ENCODE data around the gene DNAI7.

DNAI7 gene

GRCh38 chr12:25124493-25124892 lies 70.5 kb downstream of the DNAI7 start:
- H3K9ac ChIP-seq (ENCODE audit: low read depth, low read length) = no peak overlapping the region

GRCh38 chr12:25123126-25123525 lies 71.8 kb downstream of the DNAI7 start:
- 100% methylated on average over 1 of the region's 1 CpG for WGBS
- no peak overlapping the region for H3K27ac ChIP-seq (ENCODE audit: low read depth, low read length)
- H3K27me3 ChIP-seq (ENCODE audit: insufficient read depth, low read length) = no peaks in the 10 kb centered on the region
- H3K9me3 ChIP-seq (ENCODE audit: insufficient read depth, low read depth, low read length) = no peaks in the 10 kb centered on the region
- H3K36me3 ChIP-seq (ENCODE audit: insufficient read depth, low read length) = no peaks in the 10 kb centered on the region
- H3K4me1 ChIP-seq (ENCODE audit: insufficient read depth, low read length) = no peaks in the 10 kb centered on the region
- H3K9ac ChIP-seq (ENCODE audit: low read depth, low read length) = no peak overlapping the region
- H3K4me3 ChIP-seq (ENCODE audit: low read length) = no peak overlapping the region

More at GRCh38 chr12:25124493-25124892, 70.5 kb downstream of the DNAI7 start:
- H3K36me3 ChIP-seq (ENCODE audit: insufficient read depth, low read length) = no peaks in the 10 kb centered on the region
- no peaks in the 10 kb centered on the region for H3K4me1 ChIP-seq (ENCODE audit: insufficient read depth, low read length)
- H3K27ac ChIP-seq (ENCODE audit: low read depth, low read length) = no peak overlapping the region
- H3K9me3 ChIP-seq (ENCODE audit: insufficient read depth, low read depth, low read length) = no peaks in the 10 kb centered on the region
- H3K27me3 ChIP-seq (ENCODE audit: insufficient read depth, low read length) = no peaks in the 10 kb centered on the region
- H3K4me3 ChIP-seq (ENCODE audit: low read length) = no peak overlapping the region

DNA sequence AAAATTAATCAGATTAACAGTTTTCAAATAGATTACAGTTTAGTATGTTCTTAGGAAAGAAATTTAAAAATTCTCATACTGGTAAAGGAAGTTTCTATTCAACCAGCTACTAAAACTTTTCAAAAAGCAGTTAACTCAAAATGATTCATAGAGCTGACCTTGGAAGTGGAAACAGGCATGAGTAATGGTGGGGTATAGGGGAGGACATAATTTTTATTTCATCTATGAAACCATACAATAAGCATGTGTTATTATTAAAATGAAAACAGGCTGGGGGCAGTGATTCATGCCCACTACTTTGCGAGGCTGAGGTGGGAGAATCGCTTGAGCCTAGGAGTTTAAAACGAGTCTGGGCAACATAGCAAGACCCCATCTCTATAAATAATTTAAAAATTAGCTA lies 73.0 kb downstream of the DNAI7 start:
- H3K9me3 ChIP-seq (ENCODE audit: insufficient read depth, low read depth, low read length) = no peaks in the 10 kb centered on the region
- no peaks in the 10 kb centered on the region for H3K4me1 ChIP-seq (ENCODE audit: insufficient read depth, low read length)
- no peak overlapping the region for H3K27ac ChIP-seq (ENCODE audit: low read depth, low read length)
- H3K36me3 ChIP-seq (ENCODE audit: insufficient read depth, low read length) = no peaks in the 10 kb centered on the region
- WGBS = no CpG with 5 or more reads among the region's 3 CpGs
- H3K27me3 ChIP-seq (ENCODE audit: insufficient read depth, low read length) = no peaks in the 10 kb centered on the region
- H3K9ac ChIP-seq (ENCODE audit: low read depth, low read length) = no peak overlapping the region
- no peak overlapping the region for H3K4me3 ChIP-seq (ENCODE audit: low read length)

DNA sequence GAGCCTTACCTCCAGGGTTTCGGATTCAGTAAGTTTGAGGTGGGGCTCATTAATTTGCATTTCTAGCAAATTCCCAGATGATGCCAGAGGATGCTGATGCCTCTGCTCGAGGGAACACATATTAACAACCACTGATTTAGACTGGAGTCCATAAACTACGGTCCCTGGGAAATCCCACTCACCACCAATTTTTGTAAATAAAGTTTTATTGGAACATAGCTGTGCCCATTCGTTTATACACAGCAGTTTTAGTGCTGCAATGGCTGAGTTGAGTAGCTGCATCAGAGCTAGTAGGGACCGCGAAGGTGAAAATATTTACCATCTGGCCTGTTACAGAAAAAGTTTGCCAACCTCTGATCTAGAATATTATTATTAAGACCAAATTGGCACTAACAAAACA lies 73.8 kb downstream of the DNAI7 start:
- WGBS = 92% methylated on average over 6 of the region's 6 CpGs
- no peak overlapping the region for H3K4me3 ChIP-seq (ENCODE audit: low read length)
- no peaks in the 10 kb centered on the region for H3K27me3 ChIP-seq (ENCODE audit: insufficient read depth, low read length)
- H3K9me3 ChIP-seq (ENCODE audit: insufficient read depth, low read depth, low read length) = no peaks in the 10 kb centered on the region
- H3K27ac ChIP-seq (ENCODE audit: low read depth, low read length) = no peak overlapping the region
- no peak overlapping the region for H3K9ac ChIP-seq (ENCODE audit: low read depth, low read length)
- no peaks in the 10 kb centered on the region for H3K36me3 ChIP-seq (ENCODE audit: insufficient read depth, low read length)
- no peaks in the 10 kb centered on the region for H3K4me1 ChIP-seq (ENCODE audit: insufficient read depth, low read length)

DNA sequence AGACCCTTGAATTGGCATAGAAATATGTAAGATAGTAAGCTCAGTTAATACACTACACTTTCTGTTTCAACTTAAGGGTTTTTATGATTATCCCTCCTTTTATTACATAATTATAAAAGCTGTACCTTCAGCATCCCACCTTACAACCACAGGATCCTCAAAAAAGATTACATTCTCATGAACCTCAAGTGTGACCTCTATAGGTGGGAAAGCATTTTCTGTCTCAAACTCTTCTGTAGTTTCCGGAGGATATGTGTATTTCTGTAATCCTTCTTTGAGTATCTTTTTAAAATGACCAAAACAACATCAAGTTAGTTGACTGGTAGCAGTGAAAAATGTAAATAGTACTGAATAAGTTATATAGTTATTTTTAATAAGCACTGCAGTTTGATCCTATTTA lies 75.9 kb downstream of the DNAI7 start:
- Histone ChIP-seq H3K4me3 (ENCODE audit: low read length) (no peak overlapping the region), H3K9me3 (ENCODE audit: insufficient read depth, low read depth, low read length) (no peaks in the 10 kb centered on the region), H3K27me3 (ENCODE audit: insufficient read depth, low read length) (no peaks in the 10 kb centered on the region), H3K4me1 (ENCODE audit: insufficient read depth, low read length) (no peaks in the 10 kb centered on the region), H3K36me3 (ENCODE audit: insufficient read depth, low read length) (no peaks in the 10 kb centered on the region), H3K27ac (ENCODE audit: low read depth, low read length) (no peak overlapping the region), H3K9ac (ENCODE audit: low read depth, low read length) (no peak overlapping the region)
- no CpG with 5 or more reads among the region's 1 CpG for WGBS

GRCh38 chr12:25115677-25116076 lies 79.3 kb downstream of the DNAI7 start:
- no peak overlapping the region for H3K9ac ChIP-seq (ENCODE audit: low read depth, low read length)
- no peaks in the 10 kb centered on the region for H3K9me3 ChIP-seq (ENCODE audit: insufficient read depth, low read depth, low read length)
- H3K4me1 ChIP-seq (ENCODE audit: insufficient read depth, low read length) = no peaks in the 10 kb centered on the region
- 91% methylated on average over 2 of the region's 2 CpGs for WGBS
- no peak overlapping the region for H3K27ac ChIP-seq (ENCODE audit: low read depth, low read length)
- H3K27me3 ChIP-seq (ENCODE audit: insufficient read depth, low read length) = no peaks in the 10 kb centered on the region
- no peaks in the 10 kb centered on the region for H3K36me3 ChIP-seq (ENCODE audit: insufficient read depth, low read length)
- no peak overlapping the region for H3K4me3 ChIP-seq (ENCODE audit: low read length)

GRCh38 chr12:25113651-25114050 lies 81.3 kb downstream of the DNAI7 start:
- 100% methylated on average over 3 of the region's 3 CpGs for WGBS
- H3K27ac ChIP-seq (ENCODE audit: low read depth, low read length) = no peak overlapping the region
- H3K27me3 ChIP-seq (ENCODE audit: insufficient read depth, low read length) = no peaks in the 10 kb centered on the region
- no peaks in the 10 kb centered on the region for H3K4me1 ChIP-seq (ENCODE audit: insufficient read depth, low read length)
- H3K4me3 ChIP-seq (ENCODE audit: low read length) = no peak overlapping the region
- H3K9ac ChIP-seq (ENCODE audit: low read depth, low read length) = no peak overlapping the region
- H3K9me3 ChIP-seq (ENCODE audit: insufficient read depth, low read depth, low read length) = no peaks in the 10 kb centered on the region
- H3K36me3 ChIP-seq (ENCODE audit: insufficient read depth, low read length) = no peaks in the 10 kb centered on the region

DNA sequence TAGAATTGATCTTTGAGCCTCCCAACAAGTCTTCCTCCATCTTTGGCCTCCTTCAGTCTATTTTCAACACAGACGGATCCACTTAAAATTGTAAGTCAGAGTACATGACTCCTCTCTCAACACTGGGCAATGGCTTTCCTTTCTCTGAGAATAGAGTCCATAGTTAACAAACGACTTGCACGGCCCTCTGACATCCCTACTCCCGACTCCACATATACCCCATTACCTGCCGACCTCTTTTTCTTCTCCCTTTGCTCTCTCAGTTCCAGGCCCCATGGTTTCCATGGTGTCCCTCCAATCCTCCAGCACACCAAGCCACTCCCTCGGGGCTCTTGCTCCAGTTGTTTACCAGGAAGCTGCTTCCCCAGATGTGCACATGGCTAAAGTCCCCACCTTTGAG lies 84.7 kb downstream of the DNAI7 start:
- 89% methylated on average over 6 of the region's 6 CpGs for WGBS
- Histone ChIP-seq H3K36me3 (ENCODE audit: insufficient read depth, low read length) (no peaks in the 10 kb centered on the region), H3K9me3 (ENCODE audit: insufficient read depth, low read depth, low read length) (no peaks in the 10 kb centered on the region), H3K9ac (ENCODE audit: low read depth, low read length) (no peak overlapping the region), H3K27ac (ENCODE audit: low read depth, low read length) (no peak overlapping the region), H3K4me3 (ENCODE audit: low read length) (no peak overlapping the region), H3K27me3 (ENCODE audit: insufficient read depth, low read length) (no peaks in the 10 kb centered on the region), H3K4me1 (ENCODE audit: insufficient read depth, low read length) (no peaks in the 10 kb centered on the region)

- no peaks in the 10 kb centered on the region for H3K27me3 ChIP-seq (ENCODE audit: insufficient read depth, low read length)
- H3K9me3 ChIP-seq (ENCODE audit: insufficient read depth, low read depth, low read length) = no peaks in the 10 kb centered on the region
- WGBS = 97% methylated on average over 4 of the region's 4 CpGs
- H3K4me3 ChIP-seq (ENCODE audit: low read length) = no peak overlapping the region
- no peak overlapping the region for H3K27ac ChIP-seq (ENCODE audit: low read depth, low read length)
- no peaks in the 10 kb centered on the region for H3K4me1 ChIP-seq (ENCODE audit: insufficient read depth, low read length)
- no peak overlapping the region for H3K9ac ChIP-seq (ENCODE audit: low read depth, low read length)
- no peaks in the 10 kb centered on the region for H3K36me3 ChIP-seq (ENCODE audit: insufficient read depth, low read length)
Observed at GRCh38 chr12:25107920-25108319, 87.0 kb downstream of the DNAI7 start.

GRCh38 chr12:25106818-25107217 lies 88.1 kb downstream of the DNAI7 start:
- Histone ChIP-seq H3K9ac (ENCODE audit: low read depth, low read length) (no peak overlapping the region), H3K27me3 (ENCODE audit: insufficient read depth, low read length) (no peaks in the 10 kb centered on the region), H3K27ac (ENCODE audit: low read depth, low read length) (no peak overlapping the region), H3K4me1 (ENCODE audit: insufficient read depth, low read length) (no peaks in the 10 kb centered on the region), H3K4me3 (ENCODE audit: low read length) (no peak overlapping the region), H3K36me3 (ENCODE audit: insufficient read depth, low read length) (no peaks in the 10 kb centered on the region), H3K9me3 (ENCODE audit: insufficient read depth, low read depth, low read length) (no peaks in the 10 kb centered on the region)

DNA sequence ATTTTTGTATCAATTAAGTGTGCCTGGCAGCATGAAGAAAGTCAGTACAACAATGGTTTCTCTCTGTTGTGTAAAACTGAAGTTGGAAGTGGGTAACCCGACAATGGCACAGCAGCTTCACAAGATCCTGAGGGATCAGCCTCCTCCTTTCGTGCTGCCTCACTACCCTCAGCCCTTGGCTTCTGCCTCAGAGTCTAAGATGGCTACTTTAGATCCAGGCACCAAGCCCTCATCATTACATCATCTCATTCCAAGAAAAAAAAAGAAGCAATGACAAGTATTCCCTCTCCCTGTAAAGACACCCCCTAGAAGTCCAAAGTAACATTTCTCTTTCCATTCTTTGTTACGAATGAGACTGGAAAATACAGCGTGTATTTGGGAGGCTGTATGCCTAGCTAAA lies 92.6 kb downstream of the DNAI7 start:
- Histone ChIP-seq H3K4me3 (ENCODE audit: low read length) (no peak overlapping the region), H3K27me3 (ENCODE audit: insufficient read depth, low read length) (no peaks in the 10 kb centered on the region), H3K36me3 (ENCODE audit: insufficient read depth, low read length) (no peaks in the 10 kb centered on the region), H3K9ac (ENCODE audit: low read depth, low read length) (no peak overlapping the region), H3K27ac (ENCODE audit: low read depth, low read length) (no peak overlapping the region), H3K4me1 (ENCODE audit: insufficient read depth, low read length) (no peaks in the 10 kb centered on the region), H3K9me3 (ENCODE audit: insufficient read depth, low read depth, low read length) (no peaks in the 10 kb centered on the region)
- 71% methylated on average over 4 of the region's 4 CpGs for WGBS

GRCh38 chr12:25101092-25101445 lies 93.9 kb downstream of the DNAI7 start:
- Histone ChIP-seq H3K27me3 (ENCODE audit: insufficient read depth, low read length) (no peaks in the 10 kb centered on the region), H3K9me3 (ENCODE audit: insufficient read depth, low read depth, low read length) (no peaks in the 10 kb centered on the region), H3K27ac (ENCODE audit: low read depth, low read length) (no peak overlapping the region), H3K36me3 (ENCODE audit: insufficient read depth, low read length) (no peaks in the 10 kb centered on the region), H3K4me3 (ENCODE audit: low read length) (no peak overlapping the region), H3K4me1 (ENCODE audit: insufficient read depth, low read length) (no peaks in the 10 kb centered on the region), H3K9ac (ENCODE audit: low read depth, low read length) (no peak overlapping the region)
- 82% methylated on average over 4 of the region's 4 CpGs for WGBS
